Measurements from ENCODE around the gene LTF. TPM values are rescaled to one million over a fixed set of nuclear protein-coding genes. Genes with fewer than 3 reads are reported as not detected.
"Not testable (repeated sequence)": the region's sequence is repeated elsewhere in the genome, so short reads cannot be mapped to it uniquely, and the experiment has no call there.

LTF gene
- total and polyA plus RNA-seq, 3 donors from 2014 or later: 0.31 to 7.8 (median 0.43) TPM

GRCh38 chr3:46433841-46434240 lies 30.9 kb downstream of the LTF start:
- Histone ChIP-seq H3K4me3 (no peak overlapping the region), H3K36me3 (ENCODE audit: low read depth, missing control alignments) (no peaks in the 10 kb centered on the region), H3K27ac (no peak overlapping the region), H3K9me3 (no peaks in the 10 kb centered on the region), H3K27me3 (no peaks in the 10 kb centered on the region), H3K4me1 (no peaks in the 10 kb centered on the region)
- WGBS, 2 donors: 75 to 80% methylated on average over 1 of the region's 1 CpG
- DNase-seq: no peak
- TF ChIP-seq CTCF (IDR thresholded peaks at IDR 0.05) (no peak), POLR2A (IDR thresholded peaks at IDR 0.05) (no peak)
- intact Hi-C loops (cut with DNase I; ENCODE audit: low total_unique reads): no loop called here

GRCh38 chr3:46433118-46433517 lies 31.6 kb downstream of the LTF start:
- H3K4me3 ChIP-seq; H3K9me3 ChIP-seq; DNase-seq; H3K36me3 ChIP-seq (ENCODE audit: low read depth, missing control alignments); H3K4me1 ChIP-seq; H3K27me3 ChIP-seq; H3K27ac ChIP-seq; intact Hi-C loops (cut with DNase I; ENCODE audit: low total_unique reads): not testable (repeated sequence)
- WGBS, 2 donors: 70 to 74% methylated on average over 4 of the region's 4 CpGs

GRCh38 chr3:46431905-46432304 lies 32.8 kb downstream of the LTF start:
- intact Hi-C loops (cut with DNase I; ENCODE audit: low total_unique reads): not testable (repeated sequence)

GRCh38 chr3:46430879-46431278 lies 33.8 kb downstream of the LTF start:
- H3K36me3 ChIP-seq (ENCODE audit: low read depth, missing control alignments); H3K27me3 ChIP-seq; H3K9me3 ChIP-seq; H3K4me3 ChIP-seq; DNase-seq; H3K27ac ChIP-seq; H3K4me1 ChIP-seq; intact Hi-C loops (cut with DNase I; ENCODE audit: low total_unique reads): not testable (repeated sequence)
- WGBS, 2 donors: 95 to 96% methylated on average over 1 of the region's 1 CpG

More at GRCh38 chr3:46431905-46432304, 32.8 kb downstream of the LTF start:
- H3K27ac ChIP-seq; DNase-seq; H3K9me3 ChIP-seq; H3K36me3 ChIP-seq (ENCODE audit: low read depth, missing control alignments); H3K4me1 ChIP-seq; H3K4me3 ChIP-seq; H3K27me3 ChIP-seq: not testable (repeated sequence)
- WGBS, 2 donors: 88 to 90% methylated on average over 5 of the region's 5 CpGs

- H3K27me3 ChIP-seq: no peaks in the 10 kb centered on the region
- H3K4me1 ChIP-seq: no peaks in the 10 kb centered on the region
- DNase-seq: no peak
- TF ChIP-seq POLR2A (IDR thresholded peaks at IDR 0.05): no peak
- H3K4me3 ChIP-seq: no peak overlapping the region
- intact Hi-C loops (cut with DNase I; ENCODE audit: low total_unique reads): no loop called here
- H3K36me3 ChIP-seq (ENCODE audit: low read depth, missing control alignments): no peaks in the 10 kb centered on the region
- no peaks in the 10 kb centered on the region for H3K9me3 ChIP-seq
- 85 to 91% methylated on average over 5 of the region's 5 CpGs for WGBS, 2 donors
- H3K27ac ChIP-seq: no peak overlapping the region
These were observed 35.0 kb downstream of the LTF start for GRCh38 chr3:46429671-46430070.

- H3K27me3 ChIP-seq: no peaks in the 10 kb centered on the region
- no peaks in the 10 kb centered on the region for H3K36me3 ChIP-seq (ENCODE audit: low read depth, missing control alignments)
- no peaks in the 10 kb centered on the region for H3K9me3 ChIP-seq
- intact Hi-C loops (cut with DNase I; ENCODE audit: low total_unique reads): no loop called here
- TF ChIP-seq POLR2A (IDR thresholded peaks at IDR 0.05) (no peak), CTCF (IDR thresholded peaks at IDR 0.05) (no peak)
- H3K4me3 ChIP-seq: no peak overlapping the region
- no peak overlapping the region for H3K27ac ChIP-seq
- no peak for DNase-seq
- H3K4me1 ChIP-seq: no peaks in the 10 kb centered on the region
- WGBS, 2 donors: 63 to 72% methylated on average over 5 of the region's 5 CpGs
These were observed 35.5 kb downstream of the LTF start for GRCh38 chr3:46429250-46429649.

Data from testis (tissue), 3 donors.